HK-2 (cell line): Measurements from ENCODE around the gene CTIF.

Source experiments
- DNase-seq: peaks from one replicate; pipeline ENCODE4 v3.0.0-alpha.2; 2018; ENCODE audit not compliant: unreplicated experiment

Gene CTIF

GRCh38 chr18:48901145-48902022 is 362.6 kb downstream of the CTIF start:
- DNase-seq, result no peak

GRCh38 chr18:48902023-48902855 is 363.4 kb downstream of the CTIF start:
- peak; percentile 91 for DNase-seq

GRCh38 chr18:48902856-48903601 is 364.2 kb downstream of the CTIF start:
- DNase-seq, result no peak

DNA sequence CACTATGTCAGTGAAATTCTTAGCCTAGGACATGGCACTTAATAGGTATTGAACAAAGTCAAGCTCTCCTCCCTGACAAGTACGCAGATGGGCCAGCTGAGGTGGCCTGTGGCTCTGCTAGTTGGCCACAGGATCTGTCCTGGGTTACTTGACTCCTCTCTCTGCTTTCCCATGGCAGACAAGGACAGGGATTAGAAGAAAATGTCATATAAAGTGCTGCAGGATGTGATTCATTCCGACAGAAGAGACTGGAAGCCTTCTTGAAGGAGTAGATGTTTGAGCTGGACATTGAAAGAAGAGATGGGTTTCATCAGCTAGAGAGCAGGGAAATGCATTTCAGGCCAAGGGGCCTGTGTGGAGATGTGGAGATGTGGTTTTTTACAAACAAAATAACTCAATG is 365.3 kb downstream of the CTIF start:
- DNase-seq, result no peak

- no peak for DNase-seq
Observed at GRCh38 chr18:48904847-48905394, 366.1 kb downstream of the CTIF start.

GRCh38 chr18:48905513-48905912 is 366.7 kb downstream of the CTIF start:
- no peak for DNase-seq

GRCh38 chr18:48908916-48909315 is 370.1 kb downstream of the CTIF start:
- no peak for DNase-seq

- no peak for DNase-seq
Observed at GRCh38 chr18:48909721-48910120, 370.9 kb downstream of the CTIF start.

GRCh38 chr18:48910972-48911545 is 372.2 kb downstream of the CTIF start:
- no peak for DNase-seq
